D341Med (cell line): ENCODE measurements around the gene ABCG8.

Source experiments
- DNase-seq: peaks from one replicate; pipeline ENCODE4 v3.0.0; 2012; ENCODE audit warnings: low spot score

Gene ABCG8

DNA sequence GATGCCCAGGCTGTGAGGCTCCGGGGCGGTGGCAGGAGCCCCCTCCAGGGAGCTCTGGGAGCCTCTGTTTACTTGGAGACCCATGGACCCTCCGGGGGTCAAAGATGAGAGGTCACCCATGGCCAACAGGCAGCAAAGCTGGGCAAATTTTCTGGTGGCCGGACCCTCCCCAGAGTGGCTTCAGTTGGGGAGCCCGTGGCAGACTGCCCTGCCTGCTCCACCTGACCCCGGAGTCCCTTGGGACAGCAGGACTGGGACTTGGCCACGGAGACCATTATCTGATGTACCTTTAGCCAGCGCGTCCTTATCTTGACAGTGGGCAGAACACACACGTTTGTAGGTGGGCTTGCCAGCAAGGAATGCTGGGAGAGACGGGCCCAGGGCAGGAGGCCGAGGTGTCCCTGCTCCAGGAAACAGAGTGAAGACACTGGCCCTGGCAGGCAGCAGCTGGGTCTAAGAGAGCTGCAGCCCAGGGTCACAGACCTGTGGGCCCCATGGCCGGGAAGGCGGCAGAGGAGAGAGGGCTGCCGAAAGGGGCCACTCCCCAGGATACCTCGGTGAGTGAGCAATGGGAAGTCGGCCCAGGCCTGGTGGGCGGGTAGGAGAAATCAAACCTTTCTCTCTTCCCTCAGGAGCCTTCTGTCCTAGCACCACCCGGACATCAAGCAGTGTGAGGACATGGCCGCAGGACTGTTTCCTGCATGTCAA, at the start of gene ABCG8, which contains the start of gene ABCG5:
ABCG8 (plus strand) TSS at position 412 of the 708 bp plus-strand sequence; CDS start at position 495, 83 bp downstream.
ABCG5 (minus strand) TSS at position 280 of the 708 bp plus-strand sequence; CDS start at position 120, 160 bp downstream.
- no peak for DNase-seq

DNA sequence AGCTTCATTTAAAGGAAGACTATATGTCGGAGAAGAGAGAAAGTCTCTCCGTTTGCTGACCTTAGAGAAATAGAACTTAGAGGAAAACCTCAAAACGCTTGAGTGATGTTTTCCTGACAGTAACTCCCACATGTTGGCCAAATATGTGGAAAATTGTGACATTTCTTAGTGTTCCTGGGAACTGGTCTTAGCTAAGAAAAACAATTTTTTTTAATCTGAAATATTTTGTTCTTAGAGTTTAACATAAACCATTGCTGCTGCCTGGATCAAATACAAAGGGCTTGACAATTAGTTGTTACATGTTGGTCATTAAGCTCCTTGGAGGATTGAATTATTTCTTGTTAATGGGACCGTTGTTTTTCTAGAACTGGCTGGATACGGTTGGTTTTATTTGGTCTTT, 48.6 kb upstream of the ABCG8 start:
- DNase-seq = no peak

DNA sequence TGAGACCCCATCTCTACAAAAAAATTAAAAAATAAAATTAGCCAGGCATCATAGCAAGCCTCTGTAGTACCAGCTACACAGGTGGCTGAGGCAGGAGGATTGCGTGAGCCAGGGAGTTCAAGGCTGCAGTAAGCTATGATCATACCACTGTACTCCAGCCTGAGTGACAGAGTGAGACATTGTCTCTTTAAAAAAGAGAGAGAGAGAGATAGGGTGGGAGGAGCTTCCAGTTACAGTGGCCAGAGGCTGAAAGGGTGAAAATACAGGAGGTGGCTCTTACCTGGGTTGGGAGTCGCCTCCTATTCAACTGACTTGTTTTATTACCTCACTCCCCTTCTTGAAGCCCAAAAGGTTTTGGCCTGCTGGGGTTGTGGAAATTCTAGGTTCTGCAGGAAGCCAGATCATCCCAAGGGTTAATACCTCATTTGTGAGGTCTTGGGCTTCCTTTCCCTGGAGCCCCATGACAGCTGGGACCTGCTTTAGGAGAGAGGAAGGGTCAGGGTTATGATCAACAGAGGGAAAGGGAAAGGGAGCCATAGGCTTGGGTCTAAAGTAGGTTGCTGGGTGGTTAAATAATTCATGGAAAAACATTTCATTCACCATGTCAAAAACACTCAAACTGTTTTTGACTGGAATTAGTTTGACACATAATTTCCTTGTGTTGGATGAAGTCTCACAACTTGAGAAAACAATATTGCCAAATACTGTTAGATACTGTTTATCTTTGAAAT, 47.6 kb upstream of the ABCG8 start:
- DNase-seq = no peak

GRCh38 chr2:43792653-43793052, 46.1 kb upstream of the ABCG8 start:
- DNase-seq = no peak

GRCh38 chr2:43794956-43795355, 43.8 kb upstream of the ABCG8 start:
- DNase-seq = no peak

DNA sequence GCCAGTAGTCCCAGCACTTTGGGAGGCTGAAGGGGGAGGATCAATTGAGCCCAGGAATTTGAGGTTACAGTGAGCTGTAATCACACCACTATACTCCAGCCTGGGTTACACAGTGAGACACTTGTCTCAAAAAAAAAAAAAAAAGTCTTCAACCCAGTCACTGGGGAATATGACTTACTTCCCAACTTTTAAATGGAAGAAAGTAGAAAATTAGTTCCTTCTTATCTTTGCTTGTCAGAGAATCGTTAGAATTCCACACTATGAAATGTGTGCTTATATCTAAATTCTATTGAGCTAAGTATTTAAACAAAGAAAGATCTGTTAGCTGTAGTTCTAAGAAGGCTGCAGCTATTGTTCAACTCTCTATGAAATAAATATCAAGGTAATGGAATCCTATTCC, 42.6 kb upstream of the ABCG8 start:
- DNase-seq = no peak

DNA sequence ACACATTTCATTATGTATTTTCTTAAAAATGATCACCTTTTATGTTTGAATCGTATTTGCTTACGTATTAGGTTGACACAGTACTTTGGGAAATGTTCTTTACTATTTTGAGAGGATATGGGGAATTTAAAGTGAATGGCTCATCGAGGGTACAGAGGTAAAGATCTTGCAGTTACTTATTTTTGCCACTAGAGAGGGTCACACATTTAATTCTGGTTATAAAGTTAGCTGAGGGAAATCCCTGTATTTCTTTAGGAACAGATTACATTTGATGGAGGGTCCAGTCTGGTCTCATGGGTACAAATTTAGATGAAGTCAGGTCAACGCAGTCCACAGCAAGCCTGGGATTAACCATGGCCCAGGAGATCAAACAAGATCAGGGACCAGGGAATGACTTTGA, 40.5 kb upstream of the ABCG8 start:
- peak; percentile 30 for DNase-seq

- no peak for DNase-seq
These were observed 37.9 kb upstream of the ABCG8 start for GRCh38 chr2:43800894-43801293.

DNA sequence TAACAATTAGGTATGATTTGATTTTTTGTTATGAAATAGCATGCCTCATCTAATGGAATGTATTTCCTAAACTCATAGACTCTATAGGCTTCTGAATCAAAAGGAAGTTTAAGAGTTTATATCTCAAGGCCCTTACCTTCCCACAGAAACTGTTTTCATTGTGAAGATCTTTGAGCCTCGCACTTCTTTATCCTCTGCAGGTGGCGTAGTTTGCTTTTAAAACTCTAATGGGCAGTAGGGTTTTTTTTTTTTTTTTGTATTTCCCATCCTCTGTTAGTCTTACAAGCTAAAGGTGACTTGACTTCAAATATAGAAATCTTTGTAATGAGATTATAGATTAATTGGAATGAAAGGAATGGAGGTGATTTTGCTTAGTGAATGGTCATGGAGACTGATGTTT, 36.6 kb upstream of the ABCG8 start:
- DNase-seq = no peak

DNA sequence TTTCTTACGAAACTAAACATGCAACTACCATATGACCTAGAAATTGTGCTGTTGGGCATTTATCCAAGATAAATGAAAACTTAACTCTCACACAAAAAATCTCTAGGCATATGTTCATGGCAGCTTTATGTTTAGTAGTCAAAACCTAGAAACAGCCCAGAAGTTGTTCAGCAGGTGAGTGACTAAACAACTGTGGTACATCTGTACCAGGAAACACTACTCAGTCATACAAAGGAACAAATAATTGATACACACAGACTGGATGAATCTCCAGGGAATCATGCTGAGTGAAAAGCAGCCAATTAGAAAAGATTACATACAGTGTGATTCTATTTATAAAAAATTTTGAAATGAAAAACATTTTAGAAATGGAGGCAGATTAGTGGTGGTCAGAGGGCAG, 35.7 kb upstream of the ABCG8 start:
- no peak for DNase-seq

DNA sequence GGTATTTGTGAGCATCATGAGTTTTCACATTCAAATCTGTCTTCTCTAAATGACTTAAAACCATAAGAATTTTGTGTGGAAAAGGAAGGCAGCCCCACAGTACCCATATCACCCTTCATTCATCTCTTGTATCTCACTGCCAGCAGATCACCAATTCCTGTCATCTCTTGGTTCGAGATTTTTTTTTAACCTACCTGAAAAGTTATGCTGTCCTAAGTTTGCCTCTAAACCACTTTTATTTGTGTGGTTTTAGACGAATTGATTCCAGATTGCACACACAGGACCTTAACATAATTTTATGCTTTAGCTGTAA, 32.1 kb upstream of the ABCG8 start:
- no peak for DNase-seq

DNA sequence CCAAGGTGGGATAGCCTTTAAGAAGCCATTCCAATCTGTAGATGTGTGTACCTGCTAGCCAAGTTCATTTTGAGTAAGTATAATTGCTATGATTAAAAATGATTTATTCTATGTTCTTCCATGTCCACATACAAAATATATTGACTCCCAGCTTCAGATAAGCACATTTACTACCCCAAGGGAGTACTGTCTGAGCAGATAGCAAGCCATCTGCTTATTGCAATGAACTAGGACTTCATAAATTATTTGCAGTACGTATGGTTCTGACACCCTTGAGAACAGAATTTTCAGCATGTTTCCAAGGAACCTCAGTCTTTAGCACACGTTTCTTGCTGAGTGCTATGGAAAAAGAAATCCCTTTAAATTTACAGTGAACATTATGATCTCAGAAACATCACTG, 28.3 kb upstream of the ABCG8 start:
- no peak for DNase-seq

DNA sequence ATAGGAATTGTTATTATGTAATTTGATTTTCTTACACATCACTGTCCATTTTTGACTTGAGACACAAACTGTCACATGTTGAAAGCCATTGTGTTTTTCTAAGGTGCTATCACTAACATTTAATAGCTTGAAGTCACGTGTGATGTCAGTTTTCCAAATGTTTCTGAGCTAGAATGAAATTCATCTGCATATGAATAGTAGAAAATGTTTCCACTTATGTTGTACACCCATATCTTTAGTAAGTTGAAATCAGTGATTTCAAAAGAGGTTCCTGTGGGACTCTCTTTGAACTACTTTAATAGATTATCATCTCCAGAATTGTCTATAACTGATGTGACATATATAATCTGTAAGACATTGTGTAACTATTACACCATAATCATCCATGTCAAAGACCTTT, 27.9 kb upstream of the ABCG8 start:
- no peak for DNase-seq

GRCh38 chr2:43812006-43812405, 26.8 kb upstream of the ABCG8 start:
- no peak for DNase-seq

DNA sequence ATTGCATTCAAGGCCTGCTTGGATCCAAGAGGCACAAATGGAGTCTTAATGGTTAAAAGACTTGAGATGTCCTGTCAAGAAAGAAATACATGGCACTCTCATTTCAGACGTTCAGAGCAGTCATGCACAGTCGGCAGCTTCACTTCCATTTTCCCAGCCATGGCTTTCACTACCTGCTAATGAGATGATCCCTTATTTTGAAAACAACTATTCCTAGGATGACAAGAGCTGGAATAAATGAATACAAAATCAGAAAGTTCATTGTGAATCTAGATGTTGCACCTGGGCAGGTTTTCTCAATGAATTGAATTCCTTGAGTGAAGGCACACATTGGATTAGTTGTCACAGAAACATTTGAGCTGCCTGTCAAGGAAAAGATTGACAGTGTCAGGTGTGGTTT, 25.8 kb upstream of the ABCG8 start:
- no peak for DNase-seq

- DNase-seq = no peak
These were observed 24.1 kb upstream of the ABCG8 start for GRCh38 chr2:43814711-43815110.

- no peak for DNase-seq
These were observed 20.0 kb upstream of the ABCG8 start for GRCh38 chr2:43818761-43819160.

GRCh38 chr2:43819491-43820163, 19.1 kb upstream of the ABCG8 start:
- no peak for DNase-seq

GRCh38 chr2:43822839-43823238, 15.9 kb upstream of the ABCG8 start:
- DNase-seq = no peak

- DNase-seq = no peak
These were observed 15.0 kb upstream of the ABCG8 start for GRCh38 chr2:43823751-43824150.

DNA sequence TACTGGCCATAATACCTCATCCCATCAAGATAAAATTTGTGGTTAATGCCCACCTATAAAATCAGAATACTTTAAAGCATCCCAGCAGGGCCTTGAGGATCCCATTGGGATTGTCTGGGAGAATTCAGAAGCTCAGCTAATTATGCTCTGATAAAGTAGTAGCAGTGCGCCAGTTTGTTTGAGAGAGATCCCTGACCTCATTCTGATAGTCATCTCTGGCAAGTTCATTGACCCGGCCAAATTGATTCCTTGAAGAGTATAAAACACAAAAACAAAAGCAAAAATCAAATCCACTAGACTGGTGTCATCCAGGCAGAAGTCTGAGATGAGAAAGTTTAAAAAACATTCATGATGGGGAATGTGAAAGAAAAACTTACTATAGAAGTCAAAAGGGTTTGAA, 14.3 kb upstream of the ABCG8 start:
- DNase-seq = no peak

DNA sequence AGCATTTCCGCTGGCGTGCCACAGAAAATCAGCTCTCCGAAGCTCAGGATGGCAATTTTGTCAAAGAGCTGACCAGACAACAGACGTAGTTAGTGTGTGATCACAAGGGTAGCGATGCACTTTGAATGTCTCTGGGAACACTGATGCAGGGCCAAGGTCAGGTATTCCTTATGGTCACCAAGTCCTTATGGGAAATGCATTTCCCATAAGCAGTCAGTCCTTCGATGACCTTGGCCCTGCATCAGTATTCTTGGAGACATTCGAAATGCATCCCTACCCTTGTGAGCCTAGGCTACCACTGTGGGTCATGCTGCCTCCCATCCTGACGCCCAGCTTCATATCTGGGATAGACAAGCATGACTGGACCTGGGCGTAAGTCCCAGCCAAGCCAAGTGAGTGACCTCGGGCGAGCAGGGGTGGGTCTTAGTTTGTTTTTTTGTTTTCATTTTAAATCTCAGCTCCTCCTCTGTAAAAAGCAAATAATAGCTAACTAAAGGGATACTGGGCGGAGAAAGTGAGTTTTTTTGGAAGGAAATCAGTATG, 13.7 kb upstream of the ABCG8 start:
- no peak for DNase-seq

DNA sequence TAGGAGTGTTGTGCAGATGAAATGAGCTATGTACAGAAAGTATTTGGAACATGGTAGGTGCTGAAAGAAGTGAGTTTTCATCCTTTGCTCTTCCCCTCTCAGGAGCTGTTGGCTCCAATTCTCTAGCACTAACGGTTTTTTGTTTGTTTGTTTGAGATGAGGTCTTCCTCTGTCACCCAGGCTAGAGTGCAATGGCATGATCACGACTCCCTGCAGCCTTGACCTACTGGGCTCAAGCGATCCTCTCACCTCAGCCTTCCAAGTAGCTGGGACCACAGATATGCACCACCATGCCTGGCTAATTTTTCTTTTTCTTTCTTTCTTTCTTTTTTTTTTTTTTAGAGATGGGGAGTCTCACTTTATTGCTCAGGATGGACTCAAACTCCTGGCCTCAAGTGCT, 12.9 kb upstream of the ABCG8 start:
- no peak for DNase-seq
